Measurements from ENCODE around the gene AEN.

AEN gene

DNA sequence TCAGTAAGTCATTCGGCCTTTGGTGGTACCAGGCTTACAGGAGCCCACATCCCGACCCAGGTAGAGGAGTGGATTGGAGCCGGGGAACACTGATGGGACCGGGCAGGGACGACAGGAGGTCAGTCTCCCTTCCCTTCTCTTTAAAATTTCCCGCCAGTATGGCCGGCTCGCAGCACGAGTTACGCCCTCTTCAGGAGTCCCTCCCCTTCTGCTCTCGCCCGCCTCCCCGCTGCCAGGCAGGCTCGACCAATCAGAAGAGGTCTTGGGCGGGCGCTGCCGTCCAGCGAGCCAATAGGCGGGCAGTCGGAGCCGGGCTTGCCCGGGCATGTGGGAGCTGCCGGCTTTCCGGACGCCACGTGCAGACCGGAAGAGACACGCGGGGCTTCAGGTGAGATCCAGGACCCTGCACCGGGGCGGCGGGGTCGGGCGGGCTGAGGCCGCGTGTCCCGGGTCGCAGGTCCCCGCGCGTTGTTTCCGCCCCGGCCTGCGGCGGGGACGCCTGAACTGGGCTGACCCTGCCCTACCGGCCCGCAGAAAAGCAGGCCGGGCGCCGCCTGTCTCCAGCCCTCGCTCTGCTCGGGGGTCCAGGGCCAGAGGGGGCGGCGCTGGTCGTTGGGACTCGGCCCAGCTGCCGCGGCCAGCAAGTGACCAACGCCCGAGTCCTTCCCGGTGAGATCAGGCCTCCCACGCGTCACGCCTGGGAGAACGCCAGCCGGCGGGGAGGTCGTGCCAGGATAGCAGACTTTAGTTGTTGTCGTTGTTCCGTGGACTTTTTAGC lies at the start of gene AEN:
AEN (plus strand) TSS at position 346 of the 778 bp plus-strand sequence. CDS start 4,870 bp downstream, outside the sequence.
- peak; percentile 85 to 92 for DNase-seq (ENCODE audit: low read depth in 2 of 2)

DNA sequence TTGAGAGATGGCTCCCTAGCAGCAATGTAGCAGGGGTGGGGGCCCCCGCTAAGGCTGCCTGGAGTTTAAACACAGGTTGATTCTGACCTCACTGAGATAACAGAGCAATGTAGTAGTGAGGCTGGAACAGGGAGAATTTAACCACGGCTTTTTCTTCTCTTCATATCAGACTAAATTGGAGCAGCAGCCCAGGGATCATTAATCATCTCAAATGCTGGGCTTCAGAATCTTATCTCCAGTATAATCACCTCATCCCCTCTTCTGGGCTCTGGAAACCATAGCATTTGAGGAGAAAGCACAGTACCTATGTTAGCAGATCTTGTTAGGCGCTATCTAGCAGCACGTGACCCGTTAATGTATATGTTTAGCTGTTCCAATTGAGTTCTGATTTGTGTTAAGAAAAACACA lies 49.3 kb upstream of the AEN start:
- no peak for DNase-seq (ENCODE audit: low read depth in 2 of 2)

- DNase-seq (ENCODE audit: low read depth in 2 of 2): no peak
These were observed 47.1 kb upstream of the AEN start for GRCh38 chr15:88574077-88574476.

- DNase-seq (ENCODE audit: low read depth in 2 of 2): no peak
These were observed 46.5 kb upstream of the AEN start for GRCh38 chr15:88574655-88575054.

DNA sequence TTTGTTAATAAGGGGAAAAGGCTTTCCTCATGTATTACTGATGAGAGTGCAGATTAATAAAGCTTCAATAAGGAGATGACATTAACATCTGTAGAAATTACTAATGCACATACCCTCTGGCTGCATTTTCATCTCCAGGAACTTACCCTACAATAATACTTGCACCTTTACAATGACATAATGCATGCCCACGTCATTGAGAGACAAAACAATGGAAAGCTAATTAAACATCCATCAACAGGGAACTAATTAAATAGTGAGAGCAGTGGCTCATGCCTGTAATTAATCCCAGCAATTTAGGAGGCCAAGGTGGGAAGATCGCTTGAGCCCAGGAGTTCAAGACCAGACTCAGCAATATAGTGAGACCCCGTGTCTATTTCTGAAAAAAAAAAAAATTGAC lies 41.8 kb upstream of the AEN start:
- DNase-seq (ENCODE audit: low read depth in 2 of 2): no peak

DNA sequence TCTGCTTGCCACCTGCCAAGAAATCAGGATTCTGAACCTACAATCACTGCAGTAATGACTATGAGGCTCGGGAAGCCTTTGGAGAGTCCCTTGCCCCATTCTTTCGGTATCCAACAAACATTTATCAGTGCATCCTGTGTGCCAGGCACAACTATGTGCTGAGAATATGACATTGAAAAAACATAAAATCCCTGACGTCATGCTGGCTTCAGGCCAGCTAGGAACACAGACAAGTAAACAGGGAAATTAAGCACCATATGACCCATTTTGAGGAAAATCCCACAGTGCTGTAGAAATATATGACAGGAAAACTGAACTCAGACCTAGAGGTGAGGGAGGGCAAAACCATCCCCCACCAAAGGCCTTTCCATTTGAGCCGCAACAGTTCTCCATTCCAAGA lies 40.6 kb upstream of the AEN start:
- DNase-seq (ENCODE audit: low read depth in 2 of 2): no peak

GRCh38 chr15:88586401-88587162 lies 34.6 kb upstream of the AEN start:
- no peak for DNase-seq (ENCODE audit: low read depth in 2 of 2)

- DNase-seq (ENCODE audit: low read depth in 2 of 2): no peak
These were observed 30.4 kb upstream of the AEN start for GRCh38 chr15:88590759-88591158.

DNA sequence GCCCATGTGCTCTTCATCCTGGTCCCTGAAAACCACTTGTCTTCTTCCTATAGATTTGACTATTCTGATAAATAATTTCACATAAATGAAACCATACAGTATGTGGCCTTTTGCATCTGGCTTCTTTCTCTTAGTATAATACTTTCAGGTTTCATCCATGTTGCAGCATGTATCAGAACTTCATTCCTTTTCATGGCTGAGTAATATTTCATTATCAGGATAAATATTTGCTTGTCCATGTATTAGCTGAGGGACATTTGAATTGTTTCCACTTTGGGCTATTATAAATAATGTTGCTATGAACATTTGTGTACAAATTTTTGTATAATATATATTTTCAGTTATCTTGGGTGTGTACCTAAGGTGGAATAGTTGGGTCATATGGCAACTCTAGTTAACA lies 29.8 kb upstream of the AEN start:
- DNase-seq (ENCODE audit: low read depth in 2 of 2): no peak

- DNase-seq (ENCODE audit: low read depth in 2 of 2): no peak
These were observed 17.3 kb upstream of the AEN start for GRCh38 chr15:88603885-88604284.

- DNase-seq (ENCODE audit: low read depth in 2 of 2): no peak
These were observed 16.6 kb upstream of the AEN start for GRCh38 chr15:88604381-88605188.

DNA sequence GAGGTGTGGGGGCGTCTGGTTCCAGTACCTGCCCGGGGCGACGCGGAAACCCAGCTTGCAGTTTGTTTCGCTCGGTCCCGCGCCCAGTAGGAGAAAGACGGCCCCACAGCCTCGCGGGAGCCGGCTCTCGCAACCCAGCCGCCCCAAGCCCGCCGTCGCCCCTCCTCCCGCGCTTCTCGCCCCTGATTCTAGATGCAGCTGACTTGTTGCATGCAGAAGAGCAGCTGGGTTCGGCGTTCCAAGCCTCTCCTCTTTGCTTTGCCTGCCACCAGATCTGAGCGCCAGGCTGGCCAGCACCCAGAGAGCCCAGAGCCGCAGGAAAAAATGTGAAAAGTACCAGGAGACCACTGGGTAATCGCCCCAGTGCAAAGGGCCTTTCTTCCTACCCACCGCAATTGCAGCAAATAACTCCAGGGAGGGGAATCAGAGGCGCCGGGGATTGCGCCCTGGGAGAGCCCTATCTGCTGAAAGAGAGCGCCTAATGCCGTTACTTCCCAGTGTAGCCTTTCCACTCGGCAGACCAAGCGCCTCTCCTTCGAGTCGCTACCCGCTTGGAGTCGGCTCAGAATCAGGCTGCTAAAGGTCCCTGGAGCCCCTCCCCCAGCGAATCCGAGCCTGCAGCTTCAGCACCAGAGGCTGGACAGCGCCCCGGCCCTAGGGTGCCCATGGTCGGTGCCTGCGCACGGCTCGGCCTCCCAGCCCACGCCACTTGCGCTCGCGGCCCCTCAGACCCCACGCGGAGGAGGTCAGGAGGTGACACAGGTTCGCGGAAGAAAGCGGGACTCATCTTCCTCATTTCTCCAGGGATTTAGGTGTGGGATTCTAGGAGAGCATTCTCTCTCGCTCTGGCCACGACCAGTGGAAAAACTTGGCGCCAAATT lies 15.7 kb upstream of the AEN start:
- DNase-seq (ENCODE audit: low read depth in 2 of 2): no peak

DNA sequence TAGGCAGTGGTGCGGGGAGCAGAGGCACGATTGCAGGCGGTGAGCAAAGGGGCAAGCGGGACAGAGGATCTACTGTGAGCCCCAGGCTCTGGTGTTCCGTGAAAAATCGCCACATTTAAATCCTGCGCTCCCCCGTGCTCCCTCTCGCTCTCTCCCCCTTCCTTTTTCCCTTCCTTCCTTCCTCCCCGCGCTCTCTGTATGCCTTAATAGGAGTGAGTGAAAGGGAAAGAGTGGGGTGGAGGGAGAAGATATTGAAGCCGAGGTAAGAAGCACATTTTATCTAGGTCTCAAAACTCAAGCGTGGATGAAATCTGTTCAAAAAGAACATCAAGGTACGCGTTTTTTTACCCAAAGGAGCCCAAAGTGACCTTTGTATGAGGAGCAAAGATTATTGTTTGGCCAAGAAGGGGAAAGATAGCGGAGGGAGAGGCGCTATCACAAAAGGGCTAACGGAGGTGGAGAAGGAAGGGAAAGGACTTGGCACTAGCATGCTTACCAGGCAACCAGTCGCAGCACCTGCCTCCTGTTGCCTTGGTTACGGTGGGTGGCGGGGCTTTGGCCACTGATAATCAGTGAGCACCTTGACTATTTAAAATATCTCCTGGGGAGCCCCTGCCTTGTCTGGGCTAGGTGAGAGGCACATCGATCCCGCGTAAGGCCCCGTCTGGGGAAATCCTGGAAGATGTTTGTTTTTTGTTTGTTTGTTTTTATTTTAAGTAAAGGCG lies 14.9 kb upstream of the AEN start:
- no peak for DNase-seq (ENCODE audit: low read depth in 2 of 2)

- DNase-seq (ENCODE audit: low read depth in 2 of 2): no peak
These were observed 13.2 kb upstream of the AEN start for GRCh38 chr15:88607951-88608350.

DNA sequence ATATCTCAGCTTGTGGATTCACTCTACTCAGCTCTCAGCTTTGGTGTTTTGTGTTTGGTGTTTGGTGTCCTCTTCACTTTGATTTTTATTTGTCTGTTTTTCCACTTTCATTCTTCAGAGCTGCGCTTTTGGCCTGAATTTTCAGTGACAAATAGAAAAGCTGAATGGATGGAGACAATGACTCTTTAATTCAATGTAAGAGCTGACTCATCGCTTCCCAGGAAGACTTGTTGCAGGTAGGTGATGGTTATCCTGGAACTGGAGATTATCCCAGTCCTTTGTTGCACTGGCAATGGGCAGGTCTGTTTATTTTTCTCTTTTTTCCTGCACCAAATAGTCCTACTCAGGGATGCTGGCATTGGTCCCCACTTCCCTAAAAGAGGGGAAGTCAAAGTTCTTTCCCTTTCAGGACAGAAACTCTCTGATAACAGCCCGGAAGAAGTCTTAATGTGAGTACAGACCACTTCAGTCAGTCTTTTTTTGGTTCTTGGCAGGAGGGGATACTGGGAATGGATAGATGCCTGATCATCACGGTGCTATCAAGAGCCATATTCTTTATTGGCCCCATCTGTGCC lies 12.4 kb upstream of the AEN start:
- no peak for DNase-seq (ENCODE audit: low read depth in 2 of 2)

DNA sequence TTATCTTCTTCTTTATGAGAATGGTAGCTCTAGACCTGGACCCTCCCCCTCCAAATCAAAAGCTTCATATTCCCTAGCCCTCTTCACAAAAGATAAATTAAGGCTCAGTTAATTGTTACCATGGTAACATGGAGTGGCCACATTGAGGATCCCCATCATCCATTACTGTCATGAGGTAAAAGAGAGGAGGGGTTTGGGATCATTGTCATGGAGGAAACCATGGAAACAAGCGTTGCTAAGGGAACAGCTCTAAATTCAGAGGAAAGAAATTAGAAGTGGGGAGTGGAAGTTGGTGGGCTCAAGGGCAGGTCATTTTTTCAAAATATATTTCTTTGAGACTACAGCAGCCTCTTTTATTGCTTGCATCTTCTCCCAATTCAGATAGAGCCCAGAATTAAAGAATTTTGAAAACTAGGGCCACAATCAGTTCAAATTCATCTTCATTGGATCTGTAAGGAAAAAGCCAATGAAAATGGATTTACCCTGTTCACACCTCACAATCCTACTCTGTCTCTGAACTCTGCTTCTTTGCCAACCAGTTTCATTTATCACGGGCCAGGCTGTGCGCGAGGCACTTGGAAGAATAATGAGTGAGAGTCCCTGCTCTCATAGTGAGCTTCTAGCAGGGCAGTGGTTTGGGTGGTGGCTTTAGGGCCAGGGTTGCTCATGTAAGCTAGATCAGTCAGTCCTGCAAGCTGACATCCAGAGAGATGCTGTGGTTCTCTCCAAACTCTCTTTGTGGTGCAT lies 11.6 kb upstream of the AEN start:
- no peak for DNase-seq (ENCODE audit: low read depth in 2 of 2)

DNA sequence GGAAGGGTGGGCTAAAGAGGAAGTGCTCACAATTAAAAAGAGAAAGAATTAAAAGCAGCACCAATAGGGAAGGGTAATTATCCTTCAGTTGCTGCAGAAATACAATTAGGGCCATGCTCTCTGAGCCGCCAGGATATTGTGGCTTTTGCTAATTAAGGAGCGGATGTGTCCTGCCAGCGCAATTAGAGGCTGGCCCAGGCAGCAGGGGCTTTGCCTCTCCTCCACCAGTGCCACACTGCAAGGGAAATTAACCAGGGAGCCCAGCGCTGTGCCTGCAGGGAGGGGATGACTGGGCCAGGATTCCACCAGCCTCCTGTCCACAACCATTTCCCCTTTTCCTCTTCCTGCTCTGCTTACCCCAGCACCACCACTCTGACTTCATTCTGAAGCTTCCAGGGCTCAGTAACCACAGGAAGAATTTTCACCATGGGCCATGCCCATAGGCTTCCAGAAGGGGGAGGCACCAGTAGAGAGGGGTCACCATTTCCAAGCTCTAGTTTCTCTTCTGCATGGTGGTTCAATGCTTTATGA lies 10.4 kb upstream of the AEN start:
- no peak for DNase-seq (ENCODE audit: low read depth in 2 of 2)

DNA sequence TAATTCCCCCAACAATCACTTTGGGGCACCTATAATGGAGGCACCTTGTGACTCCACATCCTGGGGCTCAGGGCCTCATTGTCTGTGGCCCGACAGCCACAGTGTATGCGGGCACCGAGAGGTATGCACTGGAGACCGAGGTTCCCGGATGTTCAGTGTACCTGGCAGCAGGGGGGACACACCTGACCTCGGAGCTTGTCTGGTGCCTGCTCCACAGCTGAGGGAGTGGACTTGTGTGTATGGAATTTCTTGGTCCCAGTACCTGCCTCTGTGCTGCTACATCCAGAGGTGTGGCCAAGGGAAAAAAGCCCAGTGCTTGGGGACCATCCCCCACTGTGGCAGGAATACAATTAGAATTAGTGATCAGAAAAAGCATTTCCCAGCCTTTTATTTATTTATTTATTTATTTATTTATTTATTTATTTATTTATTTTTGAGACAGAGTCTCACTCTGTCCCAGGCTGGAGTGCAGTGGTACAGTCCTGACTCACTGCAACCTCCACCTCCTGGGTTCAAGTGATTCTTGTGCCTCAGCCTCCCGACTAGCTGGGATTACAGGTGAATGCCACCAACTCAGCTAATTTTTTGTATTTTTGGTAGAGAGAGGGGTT lies 8.8 kb upstream of the AEN start:
- no peak for DNase-seq (ENCODE audit: low read depth in 2 of 2)

All from activated CD8-positive, alpha-beta memory T cell treated with anti-CD3 and anti-CD28 coated beads for 4 hours (primary cell).